Activated T-helper 1 cell treated with Interleukin-2 at 50 U/mL for 16 hours (primary cell): ENCODE results near the gene CHAT.

Source experiments
- DNase-seq: peaks from one replicate; pipeline ENCODE4 v3.0.0-alpha.2; 2020; ENCODE audit warnings: low read depth

Gene CHAT

DNA sequence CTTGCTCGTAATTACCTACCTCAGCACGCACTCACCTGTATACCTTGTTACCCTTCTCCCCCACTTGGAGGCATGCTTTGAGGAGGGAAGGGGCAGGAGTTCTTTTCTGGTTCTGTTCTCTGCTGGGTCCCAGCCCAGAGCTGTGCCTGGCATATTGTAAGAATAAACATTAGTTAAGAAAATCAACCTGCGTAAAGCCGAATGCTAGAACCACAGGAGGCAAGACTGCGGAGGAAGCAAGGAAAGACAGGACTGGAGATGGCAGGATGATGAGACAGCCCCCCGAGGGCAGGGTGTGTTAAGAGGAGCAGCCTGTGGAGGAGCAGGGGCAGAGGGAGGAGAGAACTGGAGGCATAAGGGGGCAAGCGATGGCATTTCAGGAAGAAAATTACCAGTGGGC is 75.1 kb downstream of the CHAT start:
- no peak for DNase-seq

DNA sequence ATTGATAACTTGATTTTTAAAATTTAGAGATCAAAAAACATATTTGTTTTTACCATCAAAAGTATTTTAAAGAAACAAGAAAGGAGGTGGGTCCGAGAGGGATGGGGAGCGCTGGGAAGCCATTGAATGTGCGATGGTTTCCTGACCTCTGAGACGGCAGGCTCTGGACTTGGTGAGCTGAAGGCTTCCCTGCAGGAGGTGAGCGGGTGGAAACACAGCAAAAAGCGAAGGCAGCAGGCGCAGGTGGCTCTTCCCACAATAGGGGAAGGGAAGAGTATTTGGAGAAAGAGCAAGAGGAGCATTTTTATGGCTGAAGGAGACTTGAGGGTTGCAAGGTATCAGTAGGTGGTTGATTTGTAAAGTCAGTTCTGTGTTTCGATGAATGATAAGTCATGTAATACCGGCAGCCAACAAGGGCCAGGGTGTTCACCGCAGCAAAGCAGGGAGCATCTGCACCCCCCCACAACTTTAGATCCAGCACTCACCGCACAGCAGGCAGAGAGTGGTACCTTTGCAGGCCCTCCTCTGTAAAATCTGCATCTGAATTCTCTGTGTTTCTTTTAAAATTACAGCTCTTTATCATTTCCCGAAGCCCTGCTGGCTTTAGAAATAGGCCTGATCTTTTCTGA is 76.2 kb downstream of the CHAT start:
- DNase-seq, result no peak

DNA sequence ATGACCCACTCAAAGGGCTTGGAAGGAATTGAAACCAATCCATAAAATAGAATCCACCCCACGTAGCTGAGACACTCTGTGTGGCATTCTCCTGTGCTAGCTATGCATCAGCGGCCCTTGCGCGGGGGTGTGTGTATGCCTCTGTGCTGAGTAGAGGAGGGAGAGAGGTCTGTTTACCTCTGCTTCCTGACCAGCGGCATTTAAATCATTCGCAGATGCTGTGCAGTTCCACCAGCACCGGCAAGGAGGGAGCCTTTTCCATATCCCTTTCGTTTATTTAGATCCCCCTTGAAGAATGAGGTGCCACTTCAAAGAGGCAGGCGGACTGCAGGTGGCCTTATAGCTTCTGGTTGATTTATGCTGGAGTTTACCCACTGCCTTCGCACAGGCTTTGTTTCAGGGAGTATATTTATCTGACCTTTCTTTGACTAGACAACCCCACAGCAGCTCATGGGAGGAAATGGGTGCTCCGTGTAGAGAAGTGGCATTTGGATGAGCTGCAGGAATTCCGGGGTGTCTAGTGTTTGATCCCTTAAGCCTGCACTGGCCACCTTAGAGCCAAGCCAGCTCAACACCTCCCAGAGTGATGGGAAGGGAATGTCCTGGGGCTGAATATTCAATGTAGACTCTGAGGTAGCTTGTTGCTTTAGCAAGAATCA is 77.0 kb downstream of the CHAT start:
- DNase-seq, result no peak

DNA sequence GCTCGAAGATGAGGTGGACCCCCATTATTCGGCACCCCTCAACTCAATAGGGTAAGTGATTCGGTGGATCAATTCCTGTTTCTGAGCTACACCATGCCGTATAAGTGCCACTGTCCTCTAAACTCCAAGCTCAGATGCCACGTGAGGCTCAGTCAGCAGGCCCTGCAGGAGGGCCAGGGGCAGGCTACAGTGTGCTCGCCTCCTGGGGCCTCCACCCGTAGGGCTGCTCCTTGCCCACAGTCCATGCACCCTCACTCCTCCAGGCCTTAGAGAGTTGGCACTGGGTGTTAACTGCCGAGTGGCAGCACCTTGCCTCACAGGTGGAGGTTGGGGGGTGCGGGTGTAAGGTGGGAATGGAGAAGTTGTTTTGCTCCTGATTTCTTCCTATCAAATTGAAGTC is 77.8 kb downstream of the CHAT start:
- DNase-seq, result no peak

DNA sequence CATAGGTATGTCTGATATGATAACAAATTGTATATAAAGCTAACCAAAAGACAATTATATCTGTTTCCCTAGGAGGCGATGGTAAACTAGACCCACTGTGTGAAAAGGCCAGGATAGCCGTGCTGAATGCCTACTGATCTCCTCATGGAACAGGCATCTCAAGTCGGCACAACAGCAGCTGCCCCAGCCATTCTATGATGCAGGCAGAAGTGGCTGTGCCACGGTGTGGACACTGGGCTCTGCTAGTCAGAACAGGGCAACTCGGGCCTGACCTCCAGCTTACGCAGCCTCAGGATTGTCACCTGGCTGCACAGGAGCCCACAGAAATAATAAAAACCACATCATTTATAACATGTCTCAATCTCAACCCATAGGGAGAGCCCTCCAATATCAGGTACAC is 80.6 kb downstream of the CHAT start:
- DNase-seq, result no peak

DNA sequence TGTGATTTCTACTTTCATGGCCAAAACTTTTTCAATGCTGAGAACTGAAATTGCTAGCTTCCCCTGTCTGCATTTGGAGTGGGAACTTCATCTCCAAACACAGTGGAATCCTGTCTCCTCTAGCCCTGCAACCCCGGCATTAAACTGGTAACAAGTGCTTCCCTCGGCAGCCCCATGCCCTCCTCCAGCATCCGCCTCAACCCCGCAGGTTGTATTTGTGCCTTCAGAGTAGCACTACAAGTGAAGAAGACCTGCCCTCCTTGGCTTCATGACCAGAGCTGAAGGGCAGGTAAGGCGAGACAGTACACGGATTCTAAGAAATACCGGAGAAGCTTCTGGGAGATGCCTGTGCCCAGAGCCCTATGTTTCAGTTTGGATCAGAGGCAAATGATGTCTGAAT is 82.5 kb downstream of the CHAT start:
- no peak for DNase-seq

DNA sequence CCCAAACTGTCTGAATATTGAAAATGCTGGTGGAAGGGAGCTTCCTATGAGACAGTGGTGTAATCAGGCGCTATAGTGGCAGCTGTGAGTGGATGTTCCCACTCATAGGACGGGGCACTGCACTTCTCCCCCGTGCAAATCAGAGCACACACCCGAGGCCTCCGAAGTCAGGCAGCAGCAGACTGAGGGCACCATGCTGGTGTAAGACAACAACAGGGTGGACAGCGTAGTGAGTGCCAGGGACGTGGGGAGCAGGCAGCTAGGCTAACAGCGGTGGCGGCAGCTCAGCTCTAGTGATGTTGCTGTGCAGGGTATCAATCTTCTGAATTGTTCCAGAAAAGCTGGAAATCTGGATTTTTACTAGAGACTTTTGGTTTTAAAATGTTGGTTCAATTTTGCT is 84.8 kb downstream of the CHAT start:
- DNase-seq, result no peak

DNA sequence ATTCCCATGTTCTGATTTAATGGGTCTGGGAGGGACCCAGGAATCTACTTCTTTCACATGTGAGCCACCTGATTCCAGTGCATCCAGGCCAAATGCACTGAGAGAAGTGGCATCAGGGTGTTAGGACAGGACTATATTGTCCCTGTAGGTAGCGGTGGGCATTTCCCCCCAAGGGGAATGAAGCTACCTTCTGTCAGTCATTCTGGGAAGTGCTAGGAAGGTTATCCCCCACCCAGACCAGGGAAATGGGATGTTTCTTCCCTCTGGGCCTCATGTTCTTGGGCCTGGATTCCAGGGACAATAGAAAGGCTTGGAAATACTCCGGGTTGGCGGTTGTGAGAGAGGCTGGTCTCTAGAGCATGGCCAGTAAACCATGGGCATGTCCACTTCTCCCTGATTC is 86.4 kb downstream of the CHAT start:
- no peak for DNase-seq

DNA sequence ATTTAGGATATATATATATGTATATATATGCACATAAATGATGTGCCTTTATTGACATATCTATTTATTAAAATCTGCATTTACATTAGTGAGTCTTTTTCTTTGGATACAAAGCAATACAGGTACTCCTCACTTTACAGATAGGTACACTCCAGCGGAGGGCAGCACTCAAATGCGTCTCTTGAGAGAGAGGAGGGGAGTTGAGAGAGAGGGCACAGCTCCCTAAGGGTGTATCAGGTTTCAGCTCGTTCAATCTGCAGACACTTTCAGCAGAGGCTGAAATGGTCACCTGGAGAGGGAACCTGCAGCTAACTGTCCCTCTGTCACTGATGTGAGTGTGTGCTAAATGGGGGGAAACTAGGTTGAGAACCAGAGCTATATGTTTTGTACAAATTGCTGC is 87.2 kb downstream of the CHAT start:
- DNase-seq, result no peak

DNA sequence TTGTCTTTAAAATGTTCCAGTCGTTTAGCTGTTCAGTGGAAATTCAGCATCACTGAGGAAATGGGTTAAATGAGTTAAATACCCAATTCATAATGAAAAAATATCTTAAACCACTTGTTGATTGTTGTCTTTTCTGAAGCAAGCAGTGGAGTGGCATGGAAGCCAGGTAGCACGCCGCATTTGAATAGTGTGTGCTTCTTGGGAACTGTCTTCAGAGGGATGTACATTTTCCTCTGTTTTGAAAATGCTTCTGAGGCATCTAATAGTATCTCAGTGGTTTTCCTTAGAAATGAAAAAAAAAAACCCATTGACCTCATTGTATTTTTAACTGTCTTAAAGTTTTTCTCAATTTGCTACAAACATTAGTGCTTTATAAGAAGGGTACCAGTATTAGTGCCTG is 93.7 kb downstream of the CHAT start:
- no peak for DNase-seq

DNA sequence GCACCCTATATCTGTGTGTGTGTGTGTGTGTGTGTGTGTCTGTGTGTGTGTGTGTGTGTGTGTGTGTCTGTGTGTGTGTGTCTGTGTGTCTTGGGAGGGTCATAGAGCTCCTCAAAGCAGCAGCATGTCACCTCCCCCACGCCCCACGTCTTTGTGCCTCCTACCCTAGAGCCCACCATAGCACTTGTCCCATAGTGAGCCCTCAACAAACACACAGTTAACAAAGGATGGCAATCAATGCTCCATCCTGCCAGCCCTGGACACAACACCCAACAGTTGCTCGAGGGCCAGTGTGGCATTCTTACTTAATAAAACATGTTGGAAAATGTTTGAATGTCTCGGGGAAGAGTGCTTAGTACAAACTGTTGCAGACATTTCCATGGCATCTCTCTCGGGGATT is 96.1 kb downstream of the CHAT start:
- no peak for DNase-seq

DNA sequence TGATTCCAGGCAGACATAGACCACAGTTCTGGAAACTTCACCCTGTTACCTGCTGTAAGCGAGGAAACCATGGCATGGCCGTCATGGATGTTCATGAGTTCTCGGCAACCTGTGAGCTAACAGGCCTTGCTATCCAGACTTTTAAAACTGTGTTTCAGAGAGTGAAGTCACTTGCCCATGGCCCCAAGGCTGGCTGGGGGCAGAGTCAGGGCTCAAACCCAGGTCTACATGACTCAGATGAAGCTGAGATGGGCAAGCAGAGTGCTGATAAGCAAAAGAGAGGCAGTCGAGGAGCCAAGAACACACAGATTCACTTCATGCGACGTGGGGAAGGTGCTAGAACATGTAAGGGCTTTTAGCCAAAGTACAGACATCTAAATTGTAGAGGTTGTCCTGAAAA is 97.1 kb downstream of the CHAT start:
- no peak for DNase-seq

DNA sequence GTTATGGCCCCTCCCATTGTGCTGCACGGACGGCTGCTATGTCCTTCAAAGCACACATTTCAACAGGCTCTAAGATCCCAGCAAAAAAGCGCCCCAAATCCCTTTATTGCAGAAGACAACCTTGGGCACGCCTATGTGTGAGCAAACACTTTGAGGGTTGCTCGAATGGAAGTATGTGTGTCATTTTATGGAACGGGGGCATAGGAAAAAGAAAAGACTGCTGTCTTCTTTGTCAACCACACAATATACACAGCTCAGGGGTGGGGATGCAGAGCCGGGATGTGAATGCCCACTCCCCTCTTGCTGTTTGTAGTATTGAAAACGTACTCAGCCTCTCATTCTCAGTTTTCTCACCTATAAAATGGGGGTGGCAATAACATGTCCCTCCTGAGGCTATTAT is 97.6 kb downstream of the CHAT start:
- no peak for DNase-seq

DNA sequence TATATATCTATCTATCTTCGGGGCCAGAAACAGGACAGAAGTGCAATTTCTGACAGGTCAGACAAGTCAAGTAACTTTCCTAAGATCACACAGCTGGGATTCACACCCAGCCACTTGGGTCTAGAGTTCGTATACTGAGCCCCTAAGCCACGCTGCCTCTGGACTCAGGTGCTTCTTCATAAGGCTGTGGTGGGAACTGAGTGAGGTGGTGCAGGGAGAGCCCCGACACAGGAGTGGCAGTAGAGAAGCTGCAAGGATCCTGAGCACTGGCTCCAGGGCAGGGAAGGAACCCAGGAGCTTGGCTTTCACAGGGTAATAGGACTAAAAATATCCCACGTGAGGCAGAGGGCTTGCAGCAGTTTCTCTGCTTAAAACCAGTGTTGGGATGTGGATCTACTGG is 99.4 kb downstream of the CHAT start:
- no peak for DNase-seq
